ENCODE data around the gene PRSS1. TPM values are rescaled to one million over a fixed set of nuclear protein-coding genes. Genes with fewer than 3 reads are reported as not detected.

Gene PRSS1
- total and polyA plus RNA-seq, 3 experiments from 2014 or later = not detected

Other genes starting within 250 kb of the PRSS1 start
- gene PRSS2, start 21.5 kb downstream of the PRSS1 start, total RNA-seq = not detected
- gene PRSS2, start 21.5 kb downstream of the PRSS1 start, polyA plus RNA-seq = not detected
- gene EPHB6, start 105.6 kb downstream of the PRSS1 start, total RNA-seq = 1 to 10 TPM; 6.0 to 8.1 TPM
- gene EPHB6, start 105.6 kb downstream of the PRSS1 start, polyA plus RNA-seq = 13.7 TPM
- not detected for gene TRPV6, start 136.3 kb downstream of the PRSS1 start, total RNA-seq
- not detected for gene TRPV6, start 136.3 kb downstream of the PRSS1 start, polyA plus RNA-seq
- gene TRPV5, start 184.3 kb downstream of the PRSS1 start, total RNA-seq = not detected
- gene TRPV5, start 184.3 kb downstream of the PRSS1 start, polyA plus RNA-seq = not detected
- gene LLCFC1, start 190.0 kb downstream of the PRSS1 start, total RNA-seq = not detected
- gene LLCFC1, start 190.0 kb downstream of the PRSS1 start, polyA plus RNA-seq = not detected
- gene KEL, start 212.9 kb downstream of the PRSS1 start, total RNA-seq = under 1 TPM in 1 of 2 experiments, not detected in 1; 0.20 TPM
- gene KEL, start 212.9 kb downstream of the PRSS1 start, polyA plus RNA-seq = not detected

All from CD8-positive, alpha-beta memory T cell (primary cell).